Activated naive CD4-positive, alpha-beta T cell treated with anti-CD3 and anti-CD28 coated beads, Interleukin-2, amount 50 U/mL, for 16 hours (primary cell): ENCODE data around the gene TM4SF20.
"Not testable (repeated sequence)": the region's sequence is repeated elsewhere in the genome, so short reads cannot be mapped to it uniquely, and the experiment has no call there.

Experiments
- DNase-seq: peaks from one replicate; pipeline ENCODE4 v3.0.0-alpha.2; 2020

TM4SF20 gene

GRCh38 chr2:227366769-227367426 lies 12.2 kb downstream of the TM4SF20 start:
- no peak for DNase-seq

- no peak for DNase-seq
Measured at GRCh38 chr2:227365833-227366232, 13.3 kb downstream of the TM4SF20 start.

GRCh38 chr2:227364585-227365263 lies 14.4 kb downstream of the TM4SF20 start:
- DNase-seq = not testable (repeated sequence)

- no peak for DNase-seq
Measured at GRCh38 chr2:227363756-227364155, 15.3 kb downstream of the TM4SF20 start.

- no peak for DNase-seq
Measured at GRCh38 chr2:227360351-227360750, 18.8 kb downstream of the TM4SF20 start.

- no peak for DNase-seq
Measured at GRCh38 chr2:227351639-227352038, 27.5 kb downstream of the TM4SF20 start.

GRCh38 chr2:227349989-227350612 lies 29.0 kb downstream of the TM4SF20 start:
- no peak for DNase-seq

GRCh38 chr2:227348324-227348723 lies 30.8 kb downstream of the TM4SF20 start:
- no peak for DNase-seq

- no peak for DNase-seq
Measured at GRCh38 chr2:227347117-227347516, 32.0 kb downstream of the TM4SF20 start.

- DNase-seq = no peak
Measured at GRCh38 chr2:227344231-227344630, 34.9 kb downstream of the TM4SF20 start.

- no peak for DNase-seq
Measured at GRCh38 chr2:227341553-227341952, 37.6 kb downstream of the TM4SF20 start.

GRCh38 chr2:227340106-227340505 lies 39.0 kb downstream of the TM4SF20 start:
- no peak for DNase-seq

- no peak for DNase-seq
Measured at GRCh38 chr2:227339098-227339599, 40.0 kb downstream of the TM4SF20 start.

GRCh38 chr2:227337442-227337841 lies 41.7 kb downstream of the TM4SF20 start:
- no peak for DNase-seq

GRCh38 chr2:227335713-227336112 lies 43.4 kb downstream of the TM4SF20 start:
- no peak for DNase-seq

- no peak for DNase-seq
Measured at GRCh38 chr2:227326783-227327182, 52.3 kb downstream of the TM4SF20 start.

GRCh38 chr2:227325839-227326195 lies 53.3 kb downstream of the TM4SF20 start:
- DNase-seq = no peak

- DNase-seq = peak; percentile 94
Measured at GRCh38 chr2:227324995-227325838, 53.9 kb downstream of the TM4SF20 start, which contains the start of gene MFF. Gene MFF, plus strand, starts transcription at chr2:227325251. Its CDS starts 5,415 bp downstream, at chr2:227330666.

- DNase-seq = no peak
Measured at GRCh38 chr2:227324642-227324994, 54.5 kb downstream of the TM4SF20 start.

- DNase-seq = no peak
Measured at GRCh38 chr2:227323818-227324217, 55.3 kb downstream of the TM4SF20 start.

- no peak for DNase-seq
Measured at GRCh38 chr2:227322530-227323205, 56.4 kb downstream of the TM4SF20 start.

- no peak for DNase-seq
Measured at GRCh38 chr2:227320305-227321094, 58.6 kb downstream of the TM4SF20 start.
